Measurements from ENCODE around the gene REPIN1.

DNA sequence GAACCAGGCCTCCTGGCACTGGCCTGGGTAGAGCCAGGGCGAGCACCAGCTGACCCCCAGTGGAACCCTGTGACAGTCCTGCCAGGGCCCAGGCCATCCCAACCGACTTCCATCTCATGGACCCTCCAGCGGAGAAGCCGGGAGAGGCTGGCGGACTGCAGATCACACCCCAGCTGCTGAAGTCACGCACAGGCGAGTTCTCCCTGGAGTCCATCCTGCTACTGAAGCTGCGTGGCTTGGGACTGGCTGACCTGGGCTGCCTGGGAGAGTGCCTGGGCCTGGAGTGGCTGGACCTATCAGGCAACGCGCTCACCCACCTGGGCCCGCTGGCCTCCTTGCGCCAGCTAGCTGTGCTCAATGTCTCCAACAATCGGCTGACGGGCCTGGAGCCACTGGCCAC is 31.9 kb upstream of the REPIN1 start:
- TF ChIP-seq, protein P1, sequence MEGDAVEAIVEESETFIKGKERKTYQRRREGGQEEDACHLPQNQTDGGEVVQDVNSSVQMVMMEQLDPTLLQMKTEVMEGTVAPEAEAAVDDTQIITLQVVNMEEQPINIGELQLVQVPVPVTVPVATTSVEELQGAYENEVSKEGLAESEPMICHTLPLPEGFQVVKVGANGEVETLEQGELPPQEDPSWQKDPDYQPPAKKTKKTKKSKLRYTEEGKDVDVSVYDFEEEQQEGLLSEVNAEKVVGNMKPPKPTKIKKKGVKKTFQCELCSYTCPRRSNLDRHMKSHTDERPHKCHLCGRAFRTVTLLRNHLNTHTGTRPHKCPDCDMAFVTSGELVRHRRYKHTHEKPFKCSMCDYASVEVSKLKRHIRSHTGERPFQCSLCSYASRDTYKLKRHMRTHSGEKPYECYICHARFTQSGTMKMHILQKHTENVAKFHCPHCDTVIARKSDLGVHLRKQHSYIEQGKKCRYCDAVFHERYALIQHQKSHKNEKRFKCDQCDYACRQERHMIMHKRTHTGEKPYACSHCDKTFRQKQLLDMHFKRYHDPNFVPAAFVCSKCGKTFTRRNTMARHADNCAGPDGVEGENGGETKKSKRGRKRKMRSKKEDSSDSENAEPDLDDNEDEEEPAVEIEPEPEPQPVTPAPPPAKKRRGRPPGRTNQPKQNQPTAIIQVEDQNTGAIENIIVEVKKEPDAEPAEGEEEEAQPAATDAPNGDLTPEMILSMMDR (IDR thresholded peaks at IDR 0.05; ENCODE audit: insufficient read depth, low read length, poor library complexity, severe bottlenecking), result no peak
- no peak for TF ChIP-seq EZH2phosphoT487 (conservative IDR thresholded peaks at IDR 0.05; ENCODE audit: low read length)

Measured in SU-DHL-6 (cell line).